A673 (cell line): ENCODE data around the gene CPZ.

ENCODE experiments used
- EZH2 ChIP-seq: fragments of 200-600 bp; sonication (generic); IDR thresholded peaks from 2 replicates; pipeline ENCODE4 v1.6.1; 2017; ENCODE audit warnings: borderline replicate concordance, low read depth, mild to moderate bottlenecking, mixed read lengths, antibody characterized with exemption, low read length; ENCODE audit not compliant: poor library complexity, severe bottlenecking
- TF ChIP-seq, protein P1 (sequence below): fragments of 300-800, 200-600 bp; sonication (generic); conservative IDR thresholded peaks from 2 replicates; pipeline ENCODE4 v1.5.1; 2017; ENCODE audit warnings: low read depth, mild to moderate bottlenecking, antibody characterized with exemption, low read length, moderate library complexity, mixed read lengths

DNA sequence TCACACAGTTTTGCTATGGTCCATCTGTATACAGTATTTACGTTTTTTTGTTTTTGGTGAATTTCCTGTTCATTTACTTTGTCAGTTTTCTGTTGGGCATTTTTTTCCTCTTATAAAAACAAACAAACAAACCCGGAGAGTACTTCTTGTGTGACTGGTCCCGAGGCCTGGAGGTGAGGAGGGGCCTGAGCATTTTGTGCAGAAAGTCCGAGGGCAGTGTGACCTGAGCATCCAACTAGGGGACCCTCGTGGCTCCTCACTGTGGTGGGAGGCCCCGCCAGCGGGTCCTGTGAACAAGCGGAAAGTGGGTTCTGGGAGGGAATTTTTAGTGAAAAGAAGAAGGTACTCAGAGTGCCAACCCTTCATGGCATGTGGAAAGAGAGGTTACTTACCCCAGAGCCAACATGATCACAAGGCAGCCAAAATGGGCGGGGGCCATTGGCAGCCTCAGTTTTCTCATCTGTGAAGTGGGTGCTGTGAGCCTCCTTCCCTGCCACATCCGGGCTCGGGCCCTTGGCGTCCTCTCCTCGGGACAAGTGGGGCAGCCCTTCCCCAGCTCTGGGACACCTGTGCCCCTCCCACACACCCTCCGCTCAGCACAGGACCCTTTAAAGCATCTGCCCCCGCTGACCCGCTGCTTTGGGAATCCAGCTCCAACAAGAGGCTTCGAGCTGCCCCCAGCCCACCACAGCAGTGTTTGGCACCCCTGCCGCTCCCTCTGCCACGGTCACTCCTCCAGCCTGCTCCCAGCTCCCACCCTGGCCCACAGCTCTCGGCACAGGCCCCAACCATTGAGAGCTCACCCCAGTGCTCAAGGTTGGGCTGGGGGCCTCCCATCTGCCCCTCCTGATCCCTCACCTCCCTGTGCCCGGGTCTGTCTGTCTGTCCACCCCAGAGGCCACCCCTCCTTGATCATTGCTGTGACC lies 35.2 kb upstream of the CPZ start:
- TF ChIP-seq, protein P1, sequence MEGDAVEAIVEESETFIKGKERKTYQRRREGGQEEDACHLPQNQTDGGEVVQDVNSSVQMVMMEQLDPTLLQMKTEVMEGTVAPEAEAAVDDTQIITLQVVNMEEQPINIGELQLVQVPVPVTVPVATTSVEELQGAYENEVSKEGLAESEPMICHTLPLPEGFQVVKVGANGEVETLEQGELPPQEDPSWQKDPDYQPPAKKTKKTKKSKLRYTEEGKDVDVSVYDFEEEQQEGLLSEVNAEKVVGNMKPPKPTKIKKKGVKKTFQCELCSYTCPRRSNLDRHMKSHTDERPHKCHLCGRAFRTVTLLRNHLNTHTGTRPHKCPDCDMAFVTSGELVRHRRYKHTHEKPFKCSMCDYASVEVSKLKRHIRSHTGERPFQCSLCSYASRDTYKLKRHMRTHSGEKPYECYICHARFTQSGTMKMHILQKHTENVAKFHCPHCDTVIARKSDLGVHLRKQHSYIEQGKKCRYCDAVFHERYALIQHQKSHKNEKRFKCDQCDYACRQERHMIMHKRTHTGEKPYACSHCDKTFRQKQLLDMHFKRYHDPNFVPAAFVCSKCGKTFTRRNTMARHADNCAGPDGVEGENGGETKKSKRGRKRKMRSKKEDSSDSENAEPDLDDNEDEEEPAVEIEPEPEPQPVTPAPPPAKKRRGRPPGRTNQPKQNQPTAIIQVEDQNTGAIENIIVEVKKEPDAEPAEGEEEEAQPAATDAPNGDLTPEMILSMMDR, result no peak
- TF ChIP-seq EZH2, result no peak
